Measurements from ENCODE around the gene DPH5.
"Not testable (repeated sequence)": the region's sequence is repeated elsewhere in the genome, so short reads cannot be mapped to it uniquely, and the experiment has no call there.

Gene DPH5

DNA sequence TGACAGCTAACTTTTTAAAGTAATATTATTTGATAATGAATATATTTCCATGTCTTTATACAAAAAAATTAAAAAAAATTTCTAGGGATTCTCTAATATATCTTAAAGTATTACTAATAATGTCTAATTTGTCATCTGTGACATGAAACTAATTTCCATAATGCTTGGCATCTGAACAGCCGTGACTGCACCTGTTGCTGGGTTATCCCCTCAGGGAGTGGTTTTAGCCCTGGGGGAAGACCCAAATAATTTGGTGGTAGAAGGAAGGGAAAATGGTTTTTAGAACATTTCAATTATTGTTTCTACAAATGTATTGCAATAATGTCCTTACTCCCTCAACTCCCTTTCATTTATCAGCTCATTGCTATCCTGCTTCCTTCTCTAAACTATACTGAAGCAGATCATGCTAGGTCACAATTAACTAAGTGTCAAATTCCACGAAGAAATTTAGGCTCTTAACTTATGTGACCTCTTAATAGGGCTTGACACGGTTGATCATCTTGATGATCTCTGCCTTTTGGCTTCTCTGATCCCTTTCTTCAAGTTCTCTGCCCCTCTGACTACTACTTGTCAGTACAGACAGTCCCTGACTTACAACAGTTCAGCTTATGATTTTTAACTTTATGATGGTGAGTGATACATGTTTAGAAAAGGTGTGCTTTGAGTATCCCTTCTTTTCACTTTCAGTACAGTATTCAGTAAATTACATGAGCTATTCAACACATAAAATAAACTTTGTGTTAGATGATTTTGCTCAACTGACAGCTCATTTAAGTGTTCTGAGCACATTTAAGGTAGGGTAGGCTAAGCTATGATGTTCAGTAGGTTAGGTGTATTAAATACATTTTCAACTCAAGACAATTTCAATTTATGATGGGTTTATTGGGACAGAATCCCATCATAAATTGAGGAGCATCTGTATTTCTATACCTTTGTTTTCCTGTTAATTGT lies 26.4 kb upstream of the DPH5 start:
- peak; percentile 90 for FAIRE-seq
- no peak for TF ChIP-seq POLR2A (IDR thresholded peaks at IDR 0.05; ENCODE audit: low read depth, low read length)
- no peak for TF ChIP-seq POLR2AphosphoS5 (IDR thresholded peaks at IDR 0.05; ENCODE audit: low read depth, low read length)
- TF ChIP-seq TAF1 (IDR thresholded peaks at IDR 0.05; ENCODE audit: borderline replicate concordance, low read depth, low read length) = no peak
- DNase-seq (ENCODE audit: insufficient read length) = peak; percentile 19

- FAIRE-seq (no peak), DNase-seq (ENCODE audit: insufficient read length) (no peak)
- no peak for TF ChIP-seq POLR2AphosphoS5 (IDR thresholded peaks at IDR 0.05; ENCODE audit: low read depth, low read length)
- no peak for TF ChIP-seq TAF1 (IDR thresholded peaks at IDR 0.05; ENCODE audit: borderline replicate concordance, low read depth, low read length)
- no peak for TF ChIP-seq POLR2A (IDR thresholded peaks at IDR 0.05; ENCODE audit: low read depth, low read length)
Measured at GRCh38 chr1:101050869-101051268, 25.3 kb upstream of the DPH5 start.

DNA sequence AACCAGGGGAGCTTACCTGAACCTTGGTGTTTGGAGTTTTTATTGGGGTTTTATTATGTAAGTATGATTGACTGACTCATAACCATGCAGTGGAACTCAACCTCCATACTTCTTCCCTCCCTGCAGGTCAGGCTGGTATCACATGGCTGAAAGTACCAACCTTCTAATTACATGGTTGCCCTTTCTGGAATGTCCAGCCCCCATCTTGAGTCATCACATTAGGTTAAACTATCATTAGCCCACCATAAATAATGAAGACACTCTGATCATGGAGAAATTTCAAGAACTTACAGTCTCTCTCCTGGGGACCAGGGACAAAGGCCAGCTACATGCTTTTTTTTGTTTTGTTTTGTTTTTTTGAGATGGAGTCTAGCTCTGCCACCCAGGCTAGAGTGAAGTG lies 19.2 kb upstream of the DPH5 start:
- DNase-seq (ENCODE audit: insufficient read length) = no peak
- TF ChIP-seq POLR2A (IDR thresholded peaks at IDR 0.05; ENCODE audit: low read depth, low read length) = no peak
- no peak for TF ChIP-seq TAF1 (IDR thresholded peaks at IDR 0.05; ENCODE audit: borderline replicate concordance, low read depth, low read length)
- no peak for TF ChIP-seq POLR2AphosphoS5 (IDR thresholded peaks at IDR 0.05; ENCODE audit: low read depth, low read length)
- no peak for FAIRE-seq

DNA sequence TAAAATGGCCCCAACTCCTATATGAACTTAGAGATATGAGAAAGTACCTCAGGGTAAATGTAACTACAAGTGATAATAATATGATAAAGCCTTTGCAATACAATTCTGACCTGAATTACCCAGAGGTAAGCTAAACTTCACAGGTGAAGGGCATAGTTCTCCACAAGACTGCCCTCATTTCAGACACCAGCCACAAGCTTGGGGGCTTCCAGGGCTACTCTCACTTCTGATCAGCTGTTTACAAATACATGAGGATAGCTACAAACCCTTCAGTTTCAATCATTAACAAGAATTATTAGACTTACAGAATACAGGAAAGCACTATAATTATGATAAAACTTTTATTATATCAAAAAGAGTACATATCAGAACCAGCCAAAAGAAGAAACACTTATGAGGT lies 18.7 kb upstream of the DPH5 start:
- no peak for TF ChIP-seq POLR2A (IDR thresholded peaks at IDR 0.05; ENCODE audit: low read depth, low read length)
- TF ChIP-seq TAF1 (IDR thresholded peaks at IDR 0.05; ENCODE audit: borderline replicate concordance, low read depth, low read length) = no peak
- TF ChIP-seq POLR2AphosphoS5 (IDR thresholded peaks at IDR 0.05; ENCODE audit: low read depth, low read length) = no peak
- FAIRE-seq (no peak), DNase-seq (ENCODE audit: insufficient read length) (no peak)

DNA sequence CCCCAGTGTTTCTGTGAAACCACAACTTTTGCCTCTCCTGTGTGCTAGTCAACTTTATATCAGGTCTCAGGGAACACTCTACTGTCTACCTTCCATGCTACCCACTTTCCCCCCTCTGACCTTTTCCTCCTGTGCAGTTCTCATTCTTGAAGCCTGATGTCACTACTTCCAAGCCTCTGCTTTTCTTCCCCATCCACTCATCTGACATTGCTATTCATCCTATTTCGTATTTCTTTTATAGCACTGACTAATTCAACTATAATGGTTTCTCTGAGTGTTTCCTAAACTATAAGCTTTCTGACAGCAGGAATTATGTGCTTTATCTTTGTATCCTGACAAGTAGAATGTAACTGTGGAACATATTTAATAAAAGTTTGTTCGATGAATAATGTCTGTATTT lies 18.2 kb upstream of the DPH5 start:
- FAIRE-seq (peak; percentile 17), DNase-seq (ENCODE audit: insufficient read length) (no peak)
- TF ChIP-seq POLR2AphosphoS5 (IDR thresholded peaks at IDR 0.05; ENCODE audit: low read depth, low read length) (no peak), TAF1 (IDR thresholded peaks at IDR 0.05; ENCODE audit: borderline replicate concordance, low read depth, low read length) (no peak), POLR2A (IDR thresholded peaks at IDR 0.05; ENCODE audit: low read depth, low read length) (no peak)

- FAIRE-seq = no peak
- TF ChIP-seq TAF1 (IDR thresholded peaks at IDR 0.05; ENCODE audit: borderline replicate concordance, low read depth, low read length) (no peak), POLR2AphosphoS5 (IDR thresholded peaks at IDR 0.05; ENCODE audit: low read depth, low read length) (no peak), POLR2A (IDR thresholded peaks at IDR 0.05; ENCODE audit: low read depth, low read length) (no peak)
Measured at GRCh38 chr1:101041300-101041699, 15.7 kb upstream of the DPH5 start.

DNA sequence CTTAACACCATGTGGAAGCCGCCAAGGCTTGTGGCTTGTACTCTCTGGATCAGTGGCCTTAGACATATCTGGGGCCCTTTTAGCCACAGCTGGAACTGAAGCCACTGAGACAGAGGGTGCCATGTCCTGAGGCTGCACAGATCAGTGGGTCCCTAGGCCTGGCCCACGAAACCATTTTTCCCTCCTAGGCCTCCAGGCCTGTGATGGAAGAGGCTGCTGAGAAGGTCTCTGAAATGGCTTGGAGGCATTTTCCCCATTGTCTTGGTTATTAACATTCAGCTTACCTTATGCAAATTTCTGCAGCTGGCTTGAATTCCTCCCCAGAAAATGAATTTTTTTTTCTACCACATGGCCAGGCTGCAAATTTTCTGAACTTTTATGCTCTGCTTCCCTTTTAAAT lies 15.1 kb upstream of the DPH5 start:
- DNase-seq (ENCODE audit: insufficient read length) (no peak), FAIRE-seq (no peak)
- no peak for TF ChIP-seq TAF1 (IDR thresholded peaks at IDR 0.05; ENCODE audit: borderline replicate concordance, low read depth, low read length)
- no peak for TF ChIP-seq POLR2AphosphoS5 (IDR thresholded peaks at IDR 0.05; ENCODE audit: low read depth, low read length)
- TF ChIP-seq POLR2A (IDR thresholded peaks at IDR 0.05; ENCODE audit: low read depth, low read length) = no peak

More at GRCh38 chr1:101041300-101041699, 15.7 kb upstream of the DPH5 start:
- DNase-seq (ENCODE audit: insufficient read length) = no peak

GRCh38 chr1:101039245-101039644 lies 13.7 kb upstream of the DPH5 start:
- TF ChIP-seq TAF1 (IDR thresholded peaks at IDR 0.05; ENCODE audit: borderline replicate concordance, low read depth, low read length) (no peak), POLR2AphosphoS5 (IDR thresholded peaks at IDR 0.05; ENCODE audit: low read depth, low read length) (no peak), POLR2A (IDR thresholded peaks at IDR 0.05; ENCODE audit: low read depth, low read length) (no peak)
- FAIRE-seq (no peak), DNase-seq (ENCODE audit: insufficient read length) (no peak)

GRCh38 chr1:101037316-101037715 lies 11.7 kb upstream of the DPH5 start:
- peak; percentile 5 for FAIRE-seq
- DNase-seq (ENCODE audit: insufficient read length) = no peak
- TF ChIP-seq TAF1 (IDR thresholded peaks at IDR 0.05; ENCODE audit: borderline replicate concordance, low read depth, low read length) = no peak
- TF ChIP-seq POLR2AphosphoS5 (IDR thresholded peaks at IDR 0.05; ENCODE audit: low read depth, low read length) = no peak
- TF ChIP-seq POLR2A (IDR thresholded peaks at IDR 0.05; ENCODE audit: low read depth, low read length) = no peak

DNA sequence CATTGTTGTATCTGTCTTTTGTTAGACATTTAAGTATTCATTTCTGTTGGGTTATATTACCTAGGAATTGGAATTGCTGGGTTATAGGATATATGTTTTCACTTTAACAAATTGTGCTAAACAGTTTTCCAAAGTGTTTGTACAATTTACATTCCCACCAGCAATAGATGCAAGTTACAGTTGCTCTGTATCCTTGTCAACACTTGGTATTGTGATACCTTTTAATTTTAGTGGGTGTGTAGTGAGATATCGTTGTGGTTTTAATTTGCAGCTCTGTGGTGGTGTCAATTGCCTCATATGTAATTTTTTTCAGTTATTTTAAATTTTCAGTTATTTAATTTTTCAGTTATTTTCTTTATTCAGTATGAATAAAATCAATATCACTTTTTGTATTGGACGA lies 7.4 kb upstream of the DPH5 start:
- DNase-seq (ENCODE audit: insufficient read length) = no peak
- TF ChIP-seq POLR2AphosphoS5 (IDR thresholded peaks at IDR 0.05; ENCODE audit: low read depth, low read length) (no peak), TAF1 (IDR thresholded peaks at IDR 0.05; ENCODE audit: borderline replicate concordance, low read depth, low read length) (no peak), POLR2A (IDR thresholded peaks at IDR 0.05; ENCODE audit: low read depth, low read length) (no peak)
- no peak for FAIRE-seq

DNA sequence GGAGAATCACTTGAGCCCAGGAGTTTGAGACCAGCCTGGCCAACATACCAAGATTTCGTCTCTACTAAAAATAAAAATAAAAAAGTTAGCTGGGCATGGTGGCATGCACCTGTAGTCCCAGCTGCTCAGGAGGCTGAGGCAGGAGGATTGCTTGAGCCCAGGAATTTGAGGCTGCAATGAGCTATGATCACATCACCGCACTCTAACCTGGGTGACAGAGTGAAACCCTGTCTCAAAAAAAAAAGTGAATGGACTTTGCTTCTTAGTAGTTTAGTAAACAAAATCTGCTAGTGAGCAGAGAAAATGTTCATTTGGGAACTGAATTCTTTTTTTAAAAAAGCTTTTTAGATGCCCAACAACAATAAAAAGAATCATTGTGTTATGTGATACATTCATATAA lies 6.5 kb upstream of the DPH5 start:
- DNase-seq (ENCODE audit: insufficient read length); FAIRE-seq: not testable (repeated sequence)

GRCh38 chr1:101030881-101031280 lies 5.3 kb upstream of the DPH5 start:
- DNase-seq (ENCODE audit: insufficient read length) (no peak), FAIRE-seq (peak; percentile 27)
- TF ChIP-seq POLR2AphosphoS5 (IDR thresholded peaks at IDR 0.05; ENCODE audit: low read depth, low read length) = no peak
- TF ChIP-seq POLR2A (IDR thresholded peaks at IDR 0.05; ENCODE audit: low read depth, low read length) = no peak
- TF ChIP-seq TAF1 (IDR thresholded peaks at IDR 0.05; ENCODE audit: borderline replicate concordance, low read depth, low read length) = no peak

Measured in GM12892 (cell line).